A549 (cell line): Measurements from ENCODE around the gene PIGU. TPM values are rescaled to one million over a fixed set of nuclear protein-coding genes. Genes with fewer than 3 reads are reported as not detected.
A peak's percentile ranks its signal among the peaks of the same experiment; 100 is the strongest.

ENCODE experiments used
- ATAC-seq, 2 experiments: fragments of 200-7000 bp in 1 of 2; fragments of >200 bp in 1 of 2; cut with Nextera tagmentation in 1 of 2; cut with Tn5 transposase in 1 of 2; 3 replicates each; pipeline versions ENCODE4 v1.8.0 to v1.9.1; 2018 to 2020; ENCODE audit warnings: mild to moderate bottlenecking in 1 of 2, moderate library complexity in 1 of 2
- CTCF ChIA-PET: fragments of 300-600 bp; sonication (Branson Sonifier 250); formaldehyde crosslinking; extraction: SDS; loops from one replicate; lab custom pipeline; 2021; ENCODE audit warnings: antibody characterized with exemption, inconsistent platforms; lab: Yijun Ruan, JAX
- POLR2A ChIA-PET: fragments of 350-600 bp; formaldehyde crosslinking; extraction: SDS; loops from one replicate; lab custom pipeline; 2021; ENCODE audit warnings: antibody characterized with exemption, inconsistent platforms; lab: Yijun Ruan, JAX
- DNase-seq, 2 experiments: peaks; one replicate each; pipeline versions ENCODE4 v3.0.0 to v3.0.0-alpha.2; 2011 to 2016; ENCODE audit warnings: low read depth in 1 of 2, low spot score in 1 of 2
- FAIRE-seq: peaks from 2 replicates; lab custom pipeline; 2011; peaks lifted over from hg19 to GRCh38; lab: Jason Lieb, UNC
- H3K27ac ChIP-seq, 2 experiments: fragments of >200 bp; sonication (Bioruptor Twin); formaldehyde crosslinking; 3 replicates each; pipeline ENCODE4 v1.5.1; 2016 to 2017
- H3K4me1 ChIP-seq: fragments of >200 bp; sonication (Bioruptor Twin); formaldehyde crosslinking; 3 replicates; pipeline ENCODE4 v1.6.1; 2016
- H3K4me2 ChIP-seq: fragments of >200 bp; sonication (Bioruptor Twin); formaldehyde crosslinking; 3 replicates; pipeline ENCODE4 v1.6.1; 2016
- H3K4me3 ChIP-seq: fragments of >200 bp; sonication (Bioruptor Twin); formaldehyde crosslinking; 3 replicates; pipeline ENCODE4 v1.5.1; 2016
- H3K9me3 ChIP-seq: fragments of >200 bp; sonication (Bioruptor Twin); formaldehyde crosslinking; 3 replicates; pipeline ENCODE4 v1.6.1; 2016
- CBX8 ChIP-seq: fragments of 200-600 bp; sonication (generic); IDR thresholded peaks from 2 replicates; pipeline ENCODE4 v1.6.1; 2016
- EHMT2 ChIP-seq: fragments of 200-600 bp; sonication (generic); IDR thresholded peaks from 2 replicates; pipeline ENCODE4 v1.6.1; 2016; ENCODE audit warnings: antibody characterized with exemption, low read depth, mild to moderate bottlenecking, moderate library complexity
- FOSL2 ChIP-seq, 2 experiments: fragments of 450-650 bp in 1 of 2; fragments of >200 bp in 1 of 2; sonication (Bioruptor Twin) in 1 of 2; formaldehyde crosslinking; IDR thresholded peaks; 2 replicates each; pipeline versions ENCODE4 v1.5.0 to v1.6.1; 2016 to 2020; ENCODE audit warnings: mild to moderate bottlenecking in 1 of 2, moderate library complexity in 1 of 2
- FOXS1 ChIP-seq: fragments of 250-450 bp; sonication (Bioruptor Pico); IDR thresholded peaks from 2 replicates; pipeline ENCODE4 v1.5.0; 2020; ENCODE audit warnings: mild to moderate bottlenecking, moderate library complexity
- GATA3 ChIP-seq: IDR thresholded peaks from 2 replicates; pipeline ENCODE4 v1.6.1; 2012; ENCODE audit warnings: borderline replicate concordance
- KDM5A ChIP-seq: fragments of 200-600 bp; sonication (generic); IDR thresholded peaks from 2 replicates; pipeline ENCODE4 v1.6.1; 2016; ENCODE audit warnings: antibody characterized with exemption, mild to moderate bottlenecking
- MYC ChIP-seq: IDR thresholded peaks from 2 replicates; pipeline ENCODE4 v1.6.1; 2012; ENCODE audit warnings: mild to moderate bottlenecking, inconsistent platforms, low read length, improper control_type of control experiment, borderline replicate concordance
- NPAS2 ChIP-seq: fragments of 250-450 bp; sonication (Bioruptor Pico); IDR thresholded peaks from 2 replicates; pipeline ENCODE4 v1.8.0; 2022; ENCODE audit warnings: mild to moderate bottlenecking, moderate library complexity, borderline replicate concordance
- PHF8 ChIP-seq: fragments of 200-600 bp; sonication (generic); IDR thresholded peaks from 2 replicates; pipeline ENCODE4 v1.6.1; 2016; ENCODE audit warnings: low read depth, mild to moderate bottlenecking, antibody characterized with exemption, moderate library complexity, borderline replicate concordance
- RAD21 ChIP-seq, 2 experiments: fragments of >200 bp in 1 of 2; sonication (Bioruptor Twin) in 1 of 2; formaldehyde crosslinking in 1 of 2; IDR thresholded peaks in 1 of 2; conservative IDR thresholded peaks in 1 of 2; 2 replicates in 1 of 2; 3 replicates in 1 of 2; pipeline ENCODE4 v1.6.1; 2012 to 2018; ENCODE audit warnings: inconsistent platforms in 1 of 2
- RARB ChIP-seq: fragments of 250-450 bp; sonication (Bioruptor Pico); IDR thresholded peaks from 2 replicates; pipeline ENCODE4 v1.8.0; 2021; ENCODE audit warnings: mild to moderate bottlenecking, moderate library complexity
- REST ChIP-seq: fragments of 200-600 bp; sonication (generic); IDR thresholded peaks from 2 replicates; pipeline ENCODE4 v1.6.1; 2016; ENCODE audit warnings: antibody characterized with exemption, mild to moderate bottlenecking, moderate library complexity
- RFX5 ChIP-seq: fragments of 450-650 bp; IDR thresholded peaks from 2 replicates; pipeline ENCODE4 v1.7.1; 2014; ENCODE audit warnings: antibody characterized with exemption, mild to moderate bottlenecking, moderate library complexity
- RNF2 ChIP-seq: fragments of 200-600 bp; sonication (generic); IDR thresholded peaks from 2 replicates; pipeline ENCODE4 v1.6.1; 2016; ENCODE audit warnings: low read depth, mild to moderate bottlenecking, antibody characterized with exemption, moderate library complexity, borderline replicate concordance
- TFCP2L1 ChIP-seq: fragments of 250-450 bp; sonication (Bioruptor Pico); IDR thresholded peaks from 2 replicates; pipeline ENCODE4 v1.5.0; 2021; ENCODE audit warnings: mild to moderate bottlenecking
- ZSCAN20 ChIP-seq: fragments of 250-450 bp; sonication (Bioruptor Pico); IDR thresholded peaks from 2 replicates; pipeline ENCODE4 v1.8.0; 2022; ENCODE audit warnings: mild to moderate bottlenecking, moderate library complexity
- WGBS: methylation state at CpG from one replicate; pipeline ENCODE4 v1.1.6; 2017; ENCODE audit errors: missing lambda C conversion rate; 5-methylcytosine and 5-hydroxymethylcytosine counted together
- polyA plus RNA-seq, 4 experiments: library from polyadenylated mRNA; depleted of rRNA in 3 of 4; stranded (reverse); fragments of >200 nt; fragmentation: RNase III in 1 of 4; extraction: RNeasy Plus Mini Kit Qiagen cat#74134 plus additional on column Dnase treatment in 1 of 4; gene quantifications; 2 replicates in 3 of 4; 3 replicates in 1 of 4; pipeline ENCODE4 v1.2.3, GENCODE V29; 2011 to 2017
- TF ChIP-seq, protein P1 (sequence below): fragments of >200 bp; sonication (Bioruptor Twin); formaldehyde crosslinking; IDR thresholded peaks from 3 replicates; pipeline ENCODE4 v1.5.1; 2016
- TF ChIP-seq, protein P2 (sequence below): fragments of 250-450 bp; sonication (Bioruptor Pico); IDR thresholded peaks from 2 replicates; pipeline ENCODE4 v1.5.0; 2020; ENCODE audit warnings: low read depth, mild to moderate bottlenecking, moderate library complexity
- TF ChIP-seq, protein P3 (sequence below): fragments of >200 bp; sonication (Bioruptor Twin); formaldehyde crosslinking; IDR thresholded peaks from 3 replicates; pipeline ENCODE4 v1.6.1; 2016

The PIGU gene
- polyA plus RNA-seq, 2 of the 4 experiments (the other 2 are of a cell fraction), result 27.8 to 103 TPM

GRCh38 chr20:34529742-34530141 lies 147.2 kb downstream of the PIGU start:
- POLR2A ChIA-PET, result no interaction called here
- Histone ChIP-seq H3K4me3 (no peak overlapping the region), H3K9me3 (no peaks in the 10 kb centered on the region), H3K27ac (no peak overlapping the region), H3K4me2 (no peak overlapping the region), H3K4me1 (peaks cover 32% of the 10 kb centered on the region)
- DNase-seq (no peak), FAIRE-seq (no peak), ATAC-seq (no peak)
- TF ChIP-seq RNF2, result no peak
- TF ChIP-seq RAD21 (conservative IDR thresholded peaks at IDR 0.05 in 1 of 2, IDR thresholded peaks at IDR 0.05 in 1 of 2), result no peak
- no peak for TF ChIP-seq GATA3
- TF ChIP-seq ZSCAN20 (CRISPR knock-in tag), result no peak
- TF ChIP-seq CBX8, result no peak
- no peak for TF ChIP-seq REST
- no peak for TF ChIP-seq EHMT2
- TF ChIP-seq, protein P1, sequence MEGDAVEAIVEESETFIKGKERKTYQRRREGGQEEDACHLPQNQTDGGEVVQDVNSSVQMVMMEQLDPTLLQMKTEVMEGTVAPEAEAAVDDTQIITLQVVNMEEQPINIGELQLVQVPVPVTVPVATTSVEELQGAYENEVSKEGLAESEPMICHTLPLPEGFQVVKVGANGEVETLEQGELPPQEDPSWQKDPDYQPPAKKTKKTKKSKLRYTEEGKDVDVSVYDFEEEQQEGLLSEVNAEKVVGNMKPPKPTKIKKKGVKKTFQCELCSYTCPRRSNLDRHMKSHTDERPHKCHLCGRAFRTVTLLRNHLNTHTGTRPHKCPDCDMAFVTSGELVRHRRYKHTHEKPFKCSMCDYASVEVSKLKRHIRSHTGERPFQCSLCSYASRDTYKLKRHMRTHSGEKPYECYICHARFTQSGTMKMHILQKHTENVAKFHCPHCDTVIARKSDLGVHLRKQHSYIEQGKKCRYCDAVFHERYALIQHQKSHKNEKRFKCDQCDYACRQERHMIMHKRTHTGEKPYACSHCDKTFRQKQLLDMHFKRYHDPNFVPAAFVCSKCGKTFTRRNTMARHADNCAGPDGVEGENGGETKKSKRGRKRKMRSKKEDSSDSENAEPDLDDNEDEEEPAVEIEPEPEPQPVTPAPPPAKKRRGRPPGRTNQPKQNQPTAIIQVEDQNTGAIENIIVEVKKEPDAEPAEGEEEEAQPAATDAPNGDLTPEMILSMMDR, result no peak
- no peak for TF ChIP-seq RARB (CRISPR knock-in tag)
- TF ChIP-seq FOSL2 (IDR thresholded peaks at IDR 0.05), result no peak
- TF ChIP-seq FOSL2 (CRISPR knock-in tag; IDR thresholded peaks at IDR 0.05), result no peak
- no peak for TF ChIP-seq RFX5
- CTCF ChIA-PET, result interaction anchor here (0.8 to 3.6 kb wide), 4 partner anchors 9 to 240 kb away, joined by 3 to 35 read pairs (median 4); no protein-coding TSS in a partner anchor
- WGBS, result 85% methylated on average over 3 of the region's 3 CpGs

DNA sequence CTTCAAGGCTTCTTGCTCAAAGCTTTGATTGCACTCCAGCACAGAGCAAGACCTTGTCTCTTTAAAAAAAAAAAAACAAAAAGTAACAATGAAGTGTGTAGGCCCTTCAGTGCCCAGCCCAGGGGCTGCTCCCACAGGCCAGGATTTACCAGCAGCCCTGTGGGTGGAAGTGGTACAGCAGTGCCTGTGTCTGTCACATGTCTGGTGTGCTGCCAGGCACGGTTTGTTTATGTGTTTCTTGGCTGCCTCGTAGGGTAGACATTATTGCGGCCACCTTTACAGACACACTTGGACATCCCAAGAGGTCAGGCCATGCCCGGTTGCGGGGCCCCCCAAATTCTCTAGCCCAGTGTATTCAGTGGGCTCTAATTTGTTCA lies 148.0 kb downstream of the PIGU start:
- CTCF ChIA-PET, result interaction anchor here (1.2 to 3.6 kb wide), 2 partner anchors 10 to 217 kb away, joined by 5 to 35 read pairs; no protein-coding TSS in a partner anchor

More for the DNA sequence above, 148.0 kb downstream of the PIGU start:
- Histone ChIP-seq H3K4me1 (peaks cover 40% of the 10 kb centered on the region), H3K27ac (peak overlapping the region in 1 of 2 experiments; percentile 5; a peak in 1 of 6 replicates), H3K4me2 (no peak overlapping the region), H3K9me3 (no peaks in the 10 kb centered on the region), H3K4me3 (no peak overlapping the region)
- no peak for DNase-seq
- TF ChIP-seq KDM5A (no peak), TFCP2L1 (CRISPR knock-in tag) (no peak), MYC (no peak), NPAS2 (CRISPR knock-in tag) (no peak), FOXS1 (CRISPR knock-in tag) (no peak), PHF8 (no peak)
- TF ChIP-seq, protein P2, sequence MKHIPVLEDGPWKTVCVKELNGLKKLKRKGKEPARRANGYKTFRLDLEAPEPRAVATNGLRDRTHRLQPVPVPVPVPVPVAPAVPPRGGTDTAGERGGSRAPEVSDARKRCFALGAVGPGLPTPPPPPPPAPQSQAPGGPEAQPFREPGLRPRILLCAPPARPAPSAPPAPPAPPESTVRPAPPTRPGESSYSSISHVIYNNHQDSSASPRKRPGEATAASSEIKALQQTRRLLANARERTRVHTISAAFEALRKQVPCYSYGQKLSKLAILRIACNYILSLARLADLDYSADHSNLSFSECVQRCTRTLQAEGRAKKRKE (CRISPR knock-in tag), result no peak
- TF ChIP-seq, protein P3, sequence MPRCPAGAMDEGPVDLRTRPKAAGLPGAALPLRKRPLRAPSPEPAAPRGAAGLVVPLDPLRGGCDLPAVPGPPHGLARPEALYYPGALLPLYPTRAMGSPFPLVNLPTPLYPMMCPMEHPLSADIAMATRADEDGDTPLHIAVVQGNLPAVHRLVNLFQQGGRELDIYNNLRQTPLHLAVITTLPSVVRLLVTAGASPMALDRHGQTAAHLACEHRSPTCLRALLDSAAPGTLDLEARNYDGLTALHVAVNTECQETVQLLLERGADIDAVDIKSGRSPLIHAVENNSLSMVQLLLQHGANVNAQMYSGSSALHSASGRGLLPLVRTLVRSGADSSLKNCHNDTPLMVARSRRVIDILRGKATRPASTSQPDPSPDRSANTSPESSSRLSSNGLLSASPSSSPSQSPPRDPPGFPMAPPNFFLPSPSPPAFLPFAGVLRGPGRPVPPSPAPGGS, result no peak
- 85% methylated on average over 5 of the region's 5 CpGs for WGBS
- POLR2A ChIA-PET, result no interaction called here
- ATAC-seq, result no peak
- no peak for FAIRE-seq
